ENCODE data around the gene KRT9.
"Not testable (repeated sequence)": the region's sequence is repeated elsewhere in the genome, so short reads cannot be mapped to it uniquely, and the experiment has no call there.

KRT9 gene

GRCh38 chr17:41545829-41546410 is 25.9 kb downstream of the KRT9 start:
- no peak for DNase-seq (ENCODE audit: low read depth)

GRCh38 chr17:41544935-41545334 is 26.9 kb downstream of the KRT9 start:
- no peak for DNase-seq (ENCODE audit: low read depth)

GRCh38 chr17:41544491-41544892 is 27.4 kb downstream of the KRT9 start:
- no peak for DNase-seq (ENCODE audit: low read depth)

GRCh38 chr17:41542786-41543185 is 29.1 kb downstream of the KRT9 start:
- not testable (repeated sequence) for DNase-seq (ENCODE audit: low read depth)

GRCh38 chr17:41542357-41542756 is 29.5 kb downstream of the KRT9 start:
- no peak for DNase-seq (ENCODE audit: low read depth)

- DNase-seq (ENCODE audit: low read depth): no peak
Measured at GRCh38 chr17:41540921-41541625, 30.8 kb downstream of the KRT9 start.

GRCh38 chr17:41539979-41540701 is 31.7 kb downstream of the KRT9 start:
- DNase-seq (ENCODE audit: low read depth): no peak

GRCh38 chr17:41539071-41539492 is 32.8 kb downstream of the KRT9 start:
- DNase-seq (ENCODE audit: low read depth): no peak

GRCh38 chr17:41538565-41538991 is 33.3 kb downstream of the KRT9 start:
- DNase-seq (ENCODE audit: low read depth): no peak

- DNase-seq (ENCODE audit: low read depth): no peak
Measured at GRCh38 chr17:41537990-41538389, 33.9 kb downstream of the KRT9 start.

GRCh38 chr17:41537614-41537954 is 34.3 kb downstream of the KRT9 start:
- no peak for DNase-seq (ENCODE audit: low read depth)

GRCh38 chr17:41536741-41537613 is 34.9 kb downstream of the KRT9 start:
- no peak for DNase-seq (ENCODE audit: low read depth)

GRCh38 chr17:41535764-41536481 is 35.9 kb downstream of the KRT9 start:
- no peak for DNase-seq (ENCODE audit: low read depth)

- DNase-seq (ENCODE audit: low read depth): no peak
Measured at GRCh38 chr17:41534899-41535546, 36.8 kb downstream of the KRT9 start.

- DNase-seq (ENCODE audit: low read depth): no peak
Measured at GRCh38 chr17:41533613-41534012, 38.2 kb downstream of the KRT9 start.

- no peak for DNase-seq (ENCODE audit: low read depth)
Measured at GRCh38 chr17:41532947-41533570, 38.8 kb downstream of the KRT9 start.

GRCh38 chr17:41531993-41532392 is 39.9 kb downstream of the KRT9 start:
- DNase-seq (ENCODE audit: low read depth): no peak

GRCh38 chr17:41530062-41531048 is 41.5 kb downstream of the KRT9 start:
- no peak for DNase-seq (ENCODE audit: low read depth)

- no peak for DNase-seq (ENCODE audit: low read depth)
Measured at GRCh38 chr17:41529491-41529915, 42.4 kb downstream of the KRT9 start.
